Mononuclear cell (primary cell): Measurements from ENCODE around the gene ZNF25. TPM values are rescaled to one million over a fixed set of nuclear protein-coding genes. Genes with fewer than 3 reads are reported as not detected.

ENCODE experiments used
- total RNA-seq: library from RNA; depleted of rRNA; stranded (reverse); fragments of >200 nt; gene quantifications from one replicate; pipeline ENCODE4 v1.2.3, GENCODE V29; 2012

The ZNF25 gene
- total RNA-seq, 1 donor, result 7.9 TPM

Other genes starting within 250 kb of the ZNF25 start
- gene ZNF248, start 119.0 kb downstream of the ZNF25 start, total RNA-seq, result 2.9 TPM
- gene ZNF33A, start 34.0 kb upstream of the ZNF25 start, total RNA-seq, result 39.0 TPM
- gene ZNF37A, start 117.7 kb upstream of the ZNF25 start, total RNA-seq, result 9.1 TPM